8988T (cell line): ENCODE results near the gene TNFAIP8L3.
"Not testable (repeated sequence)": the region's sequence is repeated elsewhere in the genome, so short reads cannot be mapped to it uniquely, and the experiment has no call there.

Experiments used
- DNase-seq: peaks from one replicate; pipeline ENCODE4 v3.0.0; 2011

The TNFAIP8L3 gene

GRCh38 chr15:51051776-51052175 lies 42.9 kb downstream of the TNFAIP8L3 start:
- DNase-seq = no peak

GRCh38 chr15:51049081-51049480 lies 45.6 kb downstream of the TNFAIP8L3 start:
- no peak for DNase-seq

- DNase-seq = no peak
These were observed 46.4 kb downstream of the TNFAIP8L3 start for GRCh38 chr15:51048308-51048707.

- no peak for DNase-seq
These were observed 47.8 kb downstream of the TNFAIP8L3 start for GRCh38 chr15:51046799-51047449.

- no peak for DNase-seq
These were observed 48.7 kb downstream of the TNFAIP8L3 start for GRCh38 chr15:51046016-51046415.

- DNase-seq = no peak
These were observed 50.5 kb downstream of the TNFAIP8L3 start for GRCh38 chr15:51044037-51044727.

GRCh38 chr15:51038974-51039319 lies 55.8 kb downstream of the TNFAIP8L3 start:
- no peak for DNase-seq

- no peak for DNase-seq
These were observed 56.3 kb downstream of the TNFAIP8L3 start for GRCh38 chr15:51038162-51038973.

- not testable (repeated sequence) for DNase-seq
These were observed 57.2 kb downstream of the TNFAIP8L3 start for GRCh38 chr15:51037474-51037873.

- no peak for DNase-seq
These were observed 63.9 kb downstream of the TNFAIP8L3 start for GRCh38 chr15:51030649-51031316.

GRCh38 chr15:51025454-51025846 lies 69.3 kb downstream of the TNFAIP8L3 start:
- no peak for DNase-seq

GRCh38 chr15:51024735-51025453 lies 69.8 kb downstream of the TNFAIP8L3 start:
- no peak for DNase-seq

- no peak for DNase-seq
These were observed 71.2 kb downstream of the TNFAIP8L3 start for GRCh38 chr15:51023499-51023898.

- no peak for DNase-seq
These were observed 72.5 kb downstream of the TNFAIP8L3 start for GRCh38 chr15:51022206-51022605.

- DNase-seq = no peak
These were observed 78.1 kb downstream of the TNFAIP8L3 start for GRCh38 chr15:51016615-51017014.

GRCh38 chr15:51011212-51011611 lies 83.5 kb downstream of the TNFAIP8L3 start:
- no peak for DNase-seq

GRCh38 chr15:51007131-51007666 lies 87.5 kb downstream of the TNFAIP8L3 start:
- no peak for DNase-seq
